Activated effector memory CD4-positive, alpha-beta T cell treated with Interleukin-2 at 50 U/mL for 16 hours (primary cell): ENCODE measurements around the gene PURB.
"Not testable (repeated sequence)": the region's sequence is repeated elsewhere in the genome, so short reads cannot be mapped to it uniquely, and the experiment has no call there.

Experiments used
- DNase-seq: peaks from one replicate; pipeline ENCODE4 v3.0.0-alpha.2; 2020

Gene PURB

GRCh38 chr7:44849885-44850544 lies 35.3 kb downstream of the PURB start:
- no peak for DNase-seq

GRCh38 chr7:44849259-44849884 lies 36.0 kb downstream of the PURB start:
- DNase-seq: no peak

GRCh38 chr7:44847920-44848634 lies 37.3 kb downstream of the PURB start, which contains the start of gene H2AZ2:
Gene H2AZ2, minus strand, starts transcription at chr7:44848087. Its CDS starts 116 bp downstream, at chr7:44847971.
- DNase-seq: peak; percentile 100

GRCh38 chr7:44847509-44847919 lies 37.8 kb downstream of the PURB start:
- peak; percentile 81 for DNase-seq

- DNase-seq: no peak
Observed at GRCh38 chr7:44846816-44847508, 38.4 kb downstream of the PURB start.

- DNase-seq: peak; percentile 23
Observed at GRCh38 chr7:44846390-44846789, 38.9 kb downstream of the PURB start.

- DNase-seq: no peak
Observed at GRCh38 chr7:44845451-44845850, 39.9 kb downstream of the PURB start.

GRCh38 chr7:44843440-44843839 lies 41.9 kb downstream of the PURB start:
- DNase-seq: not testable (repeated sequence)

GRCh38 chr7:44842675-44843074 lies 42.7 kb downstream of the PURB start:
- DNase-seq: not testable (repeated sequence)

GRCh38 chr7:44838751-44839150 lies 46.6 kb downstream of the PURB start:
- no peak for DNase-seq

GRCh38 chr7:44827567-44827966 lies 57.8 kb downstream of the PURB start:
- DNase-seq: no peak
